Measurements from ENCODE around the gene MICU1. TPM values are rescaled to one million over a fixed set of nuclear protein-coding genes. Genes with fewer than 3 reads are reported as not detected.

Gene MICU1
- total and polyA plus RNA-seq, 2 of the 13 experiments (the other 11 are each of a cell fraction or from before 2014, with no cell fraction given), result 32.5 to 56.1 TPM

GRCh38 chr10:72364239-72364777 lies 261.6 kb downstream of the MICU1 start (continued):
- TF ChIP-seq NKX3-1 (CRISPR knock-in tag; IDR thresholded peaks at IDR 0.05) (no peak), ZNF580 (CRISPR knock-in tag; IDR thresholded peaks at IDR 0.05; ENCODE audit: borderline replicate concordance, low read depth) (no peak), HMGA1 (CRISPR knock-in tag; conservative IDR thresholded peaks at IDR 0.05) (no peak), ZNF776 (CRISPR knock-in tag; IDR thresholded peaks at IDR 0.05) (no peak), ZNF564 (CRISPR knock-in tag; IDR thresholded peaks at IDR 0.05) (no peak), ESRRA (CRISPR knock-in tag; IDR thresholded peaks at IDR 0.05; ENCODE audit: low read depth) (no peak), HDAC6 (IDR thresholded peaks at IDR 0.05; ENCODE audit: low read depth, low read length) (no peak), ZNF34 (CRISPR knock-in tag; IDR thresholded peaks at IDR 0.05; ENCODE audit: borderline replicate concordance) (0 out of 2 replicates have a peak, but pooled peaks have one; percentile 60), PTBP1 (IDR thresholded peaks at IDR 0.05; ENCODE audit: low read depth, low read length, poor library complexity, severe bottlenecking) (no peak), TRIM24 (CRISPR knock-in tag; IDR thresholded peaks at IDR 0.05) (no peak), ZBTB26 (CRISPR knock-in tag; IDR thresholded peaks at IDR 0.05; ENCODE audit: borderline replicate concordance) (no peak), BRCA1 (CRISPR knock-in tag; IDR thresholded peaks at IDR 0.05) (no peak), TARDBP (CRISPR knock-in tag; IDR thresholded peaks at IDR 0.05) (no peak), CBX5 (CRISPR knock-in tag; IDR thresholded peaks at IDR 0.05; ENCODE audit: borderline replicate concordance) (no peak), MAX (IDR thresholded peaks at IDR 0.05) (no peak), ZBTB38 (CRISPR knock-in tag; IDR thresholded peaks at IDR 0.05) (no peak), HNRNPH1 (optimal IDR thresholded peaks at IDR 0.05; ENCODE audit: low read depth, low read length) (no peak)

Measured in HepG2 (cell line).